ENCODE measurements around the gene DOCK9.

The DOCK9 gene

GRCh38 chr13:98997011-98997730 lies 19.3 kb upstream of the DOCK9 start:
- DNase-seq: no peak

- no peak for DNase-seq
These were observed 18.2 kb upstream of the DOCK9 start for GRCh38 chr13:98996046-98996445.

GRCh38 chr13:98994896-98995295 lies 17.0 kb upstream of the DOCK9 start:
- no peak for DNase-seq

DNA sequence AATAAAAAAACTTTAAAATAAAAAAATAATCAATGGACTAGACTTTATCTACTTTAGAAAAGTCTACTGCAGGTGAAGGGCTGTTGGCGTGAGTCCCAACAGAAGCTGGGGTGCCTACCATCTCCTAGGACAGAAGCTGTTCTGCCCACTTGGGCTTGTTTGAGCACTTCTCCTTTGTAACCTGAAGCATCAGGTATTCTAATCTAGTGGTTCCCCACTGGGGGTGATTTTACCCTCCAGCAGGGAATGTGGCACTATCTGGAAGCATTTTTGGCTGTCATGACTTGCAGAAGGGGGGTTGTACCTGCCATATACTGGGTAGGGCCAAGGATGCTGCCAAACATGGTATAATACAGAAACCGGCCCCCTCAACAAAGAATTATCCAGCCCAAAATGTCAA lies 16.2 kb upstream of the DOCK9 start:
- no peak for DNase-seq

DNA sequence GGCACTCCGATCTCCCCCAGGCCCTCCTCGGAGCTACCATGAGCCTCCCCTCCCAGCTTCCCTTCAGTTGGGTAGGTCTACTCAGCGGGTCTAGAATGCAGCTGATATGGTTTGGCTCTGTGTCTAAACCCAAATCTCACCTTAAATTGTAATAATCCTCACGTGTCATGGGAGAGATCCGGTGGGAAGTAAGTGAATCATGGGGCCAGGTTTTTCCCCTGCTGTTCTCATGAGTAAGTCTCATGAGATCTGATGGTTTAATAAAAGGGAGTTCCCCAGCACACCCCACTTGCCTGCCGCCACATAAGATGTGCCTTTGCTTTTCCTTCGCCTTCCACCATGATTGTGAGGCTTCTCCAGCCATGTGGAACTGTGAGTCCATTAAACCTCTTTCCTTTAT lies 14.5 kb upstream of the DOCK9 start:
- no peak for DNase-seq

DNA sequence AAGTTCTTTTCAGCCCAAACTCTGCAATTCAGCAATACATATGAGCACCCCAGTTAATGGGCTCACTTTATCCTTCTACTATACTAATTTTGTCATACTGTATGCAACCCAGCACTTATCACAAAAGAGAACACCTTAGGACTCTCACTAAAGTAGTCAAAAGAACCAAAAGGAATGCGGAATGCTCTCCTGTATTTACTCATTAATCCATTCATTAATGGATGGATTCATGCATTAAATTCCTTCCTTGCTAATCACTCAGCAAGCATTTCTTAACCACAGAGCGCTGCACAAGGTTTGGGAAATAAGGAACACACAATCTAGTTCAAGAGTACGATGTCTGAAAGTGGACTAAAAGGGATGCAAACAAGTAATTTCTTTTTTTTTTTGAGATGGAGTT lies 12.8 kb upstream of the DOCK9 start:
- DNase-seq: no peak

DNA sequence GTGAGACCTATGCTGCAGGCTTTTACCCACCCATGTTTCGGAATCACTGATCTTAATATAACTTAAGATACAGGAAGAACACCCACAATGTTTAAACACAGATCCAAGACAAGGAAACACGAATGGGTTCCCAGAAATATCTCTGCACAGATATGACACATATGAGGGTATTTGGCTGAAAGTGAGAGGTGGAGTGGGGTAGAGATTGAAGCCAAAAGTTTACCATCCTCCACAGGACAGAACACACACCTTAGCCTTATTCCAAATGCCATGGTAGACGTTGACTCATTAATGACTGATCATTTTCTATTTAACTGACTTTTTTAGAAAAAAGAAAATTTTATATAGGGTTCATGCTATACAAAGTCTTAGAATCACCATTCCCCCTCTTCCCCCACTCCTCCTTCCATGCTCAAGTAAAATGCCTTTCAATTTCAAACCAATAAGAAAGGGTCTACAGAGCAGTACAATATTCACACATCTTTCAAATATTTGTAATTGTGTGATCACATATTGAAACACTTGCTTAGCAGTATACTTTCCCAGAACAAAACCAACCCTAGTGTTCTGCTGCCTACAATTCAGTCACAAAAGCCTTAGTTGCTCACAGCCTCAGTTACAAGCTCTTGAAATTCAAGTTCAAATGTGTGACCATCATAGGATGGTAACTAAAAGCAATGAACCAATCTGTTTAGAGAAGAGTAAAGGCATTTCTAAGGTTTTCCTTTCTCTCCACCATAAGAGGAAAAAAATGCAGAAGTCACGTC lies 11.8 kb upstream of the DOCK9 start:
- DNase-seq: no peak

- DNase-seq: no peak
These were observed 10.9 kb upstream of the DOCK9 start for GRCh38 chr13:98988780-98989179.

DNA sequence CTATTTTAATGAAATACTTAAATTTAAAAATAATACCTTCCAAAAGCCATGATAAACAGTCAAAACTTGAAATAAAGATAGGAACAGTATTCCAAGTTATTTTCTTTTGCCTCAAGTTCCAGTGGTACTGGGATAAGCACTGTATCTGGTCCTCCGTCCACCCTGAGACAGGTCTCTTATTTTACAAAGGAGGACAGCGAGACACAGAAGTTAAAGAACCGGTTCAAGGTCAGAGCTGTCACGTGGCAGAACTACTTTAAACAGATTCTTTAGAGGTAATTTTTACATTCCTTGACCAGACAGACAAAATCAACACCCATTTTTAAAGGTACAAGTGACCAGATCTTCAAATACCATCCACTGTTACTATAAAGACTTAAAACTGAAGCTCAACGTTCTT lies 10.4 kb upstream of the DOCK9 start:
- DNase-seq: no peak

GRCh38 chr13:98987275-98987674 lies 9.4 kb upstream of the DOCK9 start:
- no peak for DNase-seq

GRCh38 chr13:98986226-98986846 lies 8.5 kb upstream of the DOCK9 start:
- no peak for DNase-seq

DNA sequence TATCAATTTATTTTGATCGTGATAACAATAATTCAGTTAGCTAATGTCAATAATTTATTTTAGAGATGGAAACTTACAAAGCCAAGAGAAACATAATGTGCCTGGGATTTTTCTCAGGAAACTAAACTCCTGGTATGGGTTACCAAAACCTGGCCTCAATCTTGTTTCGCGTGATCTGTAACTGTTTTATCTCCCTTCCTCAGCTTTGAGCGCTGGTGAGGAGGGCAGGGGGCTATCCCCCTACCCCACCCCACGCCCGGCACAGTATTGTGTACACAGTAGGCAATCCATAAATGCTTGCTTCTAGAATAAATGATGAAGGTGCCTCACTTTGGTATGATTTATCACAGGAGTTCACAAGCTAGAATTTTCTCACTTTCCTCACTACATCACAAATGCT lies 7.7 kb upstream of the DOCK9 start:
- DNase-seq: no peak

DNA sequence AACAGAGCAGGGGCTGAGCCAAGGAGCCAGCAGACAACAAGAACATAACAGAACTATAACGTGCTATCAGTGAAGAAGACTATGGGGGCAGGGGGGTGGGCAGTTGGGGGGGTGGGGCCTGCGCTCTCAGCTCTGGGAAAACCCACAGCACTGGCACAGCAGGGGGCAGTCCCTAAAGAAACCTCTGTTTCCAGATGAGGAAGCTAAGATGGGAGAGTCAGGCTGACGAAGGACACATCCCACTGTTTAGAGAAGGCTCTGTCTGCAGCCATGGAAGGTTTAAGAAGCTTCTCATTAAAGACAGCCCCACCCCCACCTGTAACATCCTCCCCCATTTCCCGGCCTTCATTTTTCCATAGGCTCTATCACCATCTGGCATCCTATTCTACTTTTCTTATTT lies 7.1 kb upstream of the DOCK9 start:
- no peak for DNase-seq

DNA sequence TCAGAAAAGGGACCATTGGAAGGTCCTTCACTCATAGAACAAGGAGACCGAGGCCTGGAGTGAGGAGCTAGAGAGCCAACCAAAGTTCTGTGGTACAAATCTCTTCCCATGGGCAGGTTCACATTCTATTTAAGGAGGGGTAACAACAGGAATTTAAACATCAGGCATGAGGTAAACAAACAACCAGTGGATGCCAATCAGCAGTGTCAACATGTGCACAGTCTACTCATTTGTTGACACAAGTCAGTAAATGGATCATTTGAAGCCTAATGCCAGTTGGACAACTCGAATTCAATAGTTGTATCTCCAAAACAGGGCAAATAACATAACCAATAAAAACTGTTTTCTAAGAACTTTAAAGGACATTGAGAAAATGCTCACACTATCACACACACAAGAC lies 6.3 kb upstream of the DOCK9 start:
- DNase-seq: no peak

- no peak for DNase-seq
These were observed 5.3 kb upstream of the DOCK9 start for GRCh38 chr13:98983182-98983581.

GRCh38 chr13:98981369-98982080 lies 3.7 kb upstream of the DOCK9 start:
- DNase-seq: no peak

GRCh38 chr13:98979012-98979660 lies 1.3 kb upstream of the DOCK9 start:
- no peak for DNase-seq

GRCh38 chr13:98978280-98978679 lies 416 bp upstream of the DOCK9 start:
- no peak for DNase-seq

GRCh38 chr13:98976941-98977340 lies 923 bp downstream of the DOCK9 start:
- no peak for DNase-seq

GRCh38 chr13:98976338-98976737 lies 1.5 kb downstream of the DOCK9 start:
- DNase-seq: no peak

GRCh38 chr13:98975822-98976261 lies 2.0 kb downstream of the DOCK9 start:
- no peak for DNase-seq

- no peak for DNase-seq
These were observed 3.8 kb downstream of the DOCK9 start for GRCh38 chr13:98974053-98974452.

DNA sequence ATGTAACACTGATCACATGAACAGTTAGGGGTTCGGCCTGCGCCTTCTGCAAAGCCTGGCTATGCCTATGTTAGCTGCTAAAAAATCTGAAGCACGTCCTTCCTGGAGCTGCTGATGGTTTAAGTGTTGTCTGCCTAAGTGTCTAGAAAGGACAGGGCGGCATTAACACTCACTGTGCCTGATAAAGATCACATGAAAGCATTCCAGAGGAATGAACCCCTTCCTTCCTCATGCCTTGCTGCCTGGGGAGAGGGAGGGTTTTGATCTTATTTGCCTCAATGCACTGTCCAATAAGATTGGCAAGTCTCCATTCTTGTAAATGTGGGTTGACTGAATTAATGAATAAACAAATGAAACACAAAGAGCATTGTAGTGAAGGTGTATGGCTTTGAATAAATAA lies 5.2 kb downstream of the DOCK9 start:
- no peak for DNase-seq
